GDM1 (cell line): ENCODE results near the gene SLC6A6.
A peak's percentile ranks its signal among the peaks of the same experiment; 100 is the strongest.
"Not testable (repeated sequence)": the region's sequence is repeated elsewhere in the genome, so short reads cannot be mapped to it uniquely, and the experiment has no call there.

Experiments
- DNase-seq: peaks from one replicate; lab custom pipeline; 2025; lab: John Stamatoyannopoulos, UW

Gene SLC6A6

DNA sequence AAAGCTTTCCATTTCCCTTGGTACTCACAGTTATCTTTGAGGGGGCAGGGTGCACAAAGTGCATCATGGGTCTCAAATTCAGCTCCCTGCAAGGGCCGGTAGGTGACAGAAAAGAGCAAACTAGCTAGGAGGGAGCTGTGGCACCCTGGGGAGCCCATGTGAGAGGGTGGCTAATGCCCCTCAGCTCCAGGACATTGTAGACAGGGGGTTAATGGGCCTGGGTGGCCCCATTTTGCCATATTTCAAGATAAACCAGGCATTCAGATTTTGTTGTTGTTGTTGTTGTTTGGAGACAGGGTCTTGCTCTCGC lies 3.7 kb upstream of the SLC6A6 start:
- DNase-seq, result no peak

DNA sequence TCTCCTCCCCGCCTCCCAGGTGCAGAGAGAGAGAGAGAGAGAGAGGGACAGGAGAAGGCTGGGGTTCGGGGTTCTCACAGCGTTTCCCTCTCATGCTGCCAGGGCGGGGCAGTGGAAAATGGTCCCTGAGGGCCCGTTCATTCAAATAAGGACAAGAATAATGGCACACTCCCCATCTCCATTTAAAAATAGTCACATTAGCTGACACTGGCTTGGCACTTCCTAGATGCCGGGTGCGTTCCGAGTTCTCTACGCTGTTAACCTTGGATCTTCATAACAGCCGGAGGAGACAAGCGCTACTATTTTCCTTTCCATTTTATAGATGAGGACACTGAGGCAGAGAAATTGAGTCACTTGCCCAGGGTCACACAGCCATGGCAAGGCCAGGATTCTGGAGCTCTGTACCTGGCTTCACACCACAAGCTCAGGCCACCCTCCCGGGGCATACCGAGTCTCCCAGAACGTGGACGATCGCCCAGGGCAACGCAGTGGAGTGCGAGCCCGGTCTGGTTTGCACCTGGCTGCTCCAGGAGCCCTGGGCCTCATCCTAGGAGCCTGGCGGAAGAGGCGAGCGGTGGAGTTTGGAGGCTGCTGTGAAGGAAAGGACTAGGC lies 608 bp upstream of the SLC6A6 start:
- DNase-seq, result no peak

DNA sequence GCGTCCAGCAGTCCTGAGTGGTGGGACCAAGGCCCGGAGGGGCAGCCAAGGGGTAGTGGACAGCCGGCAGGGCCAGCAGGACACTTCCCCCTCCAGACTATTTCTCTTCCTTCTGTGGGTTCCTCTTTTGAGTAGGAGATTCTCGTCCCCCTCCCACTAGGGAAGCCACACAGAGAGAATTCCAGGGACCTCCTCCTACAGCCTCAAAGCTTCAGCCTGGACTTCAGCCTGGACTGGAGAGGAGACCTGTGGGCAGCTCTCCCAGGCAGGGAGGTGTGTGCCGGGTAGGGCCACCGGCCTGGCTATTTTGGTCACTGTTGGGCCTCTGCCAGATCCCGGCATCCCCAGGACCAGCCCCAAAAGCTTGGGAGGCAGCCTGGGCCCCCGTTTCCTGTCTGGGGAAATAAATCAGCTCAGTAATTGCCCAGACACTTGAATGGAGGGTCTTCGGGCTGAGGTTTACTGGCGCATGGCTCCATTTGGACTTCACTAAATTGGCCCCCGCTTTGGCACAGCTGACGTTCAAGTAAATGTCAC lies 1.3 kb downstream of the SLC6A6 start:
- DNase-seq, result no peak

DNA sequence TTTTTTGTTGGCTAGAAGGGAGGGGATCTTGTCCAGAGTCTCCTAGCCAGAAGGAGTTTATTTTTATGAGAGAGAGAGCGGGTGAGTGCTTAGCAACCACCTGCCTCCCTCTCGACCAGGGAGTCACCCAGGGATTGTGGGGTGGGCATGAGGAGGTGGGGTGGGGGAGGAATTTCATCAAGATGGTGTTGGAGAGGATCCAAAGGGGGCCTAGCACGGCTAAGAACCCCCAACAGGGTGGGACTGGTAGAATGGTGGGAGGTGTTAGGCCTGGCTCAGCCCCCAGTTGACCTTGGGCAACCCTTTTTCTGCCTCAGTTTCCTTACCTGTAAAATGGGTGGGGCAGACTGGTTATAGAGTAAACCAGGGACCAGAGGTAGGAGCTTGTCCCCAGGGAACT lies 1.8 kb downstream of the SLC6A6 start:
- no peak for DNase-seq

DNA sequence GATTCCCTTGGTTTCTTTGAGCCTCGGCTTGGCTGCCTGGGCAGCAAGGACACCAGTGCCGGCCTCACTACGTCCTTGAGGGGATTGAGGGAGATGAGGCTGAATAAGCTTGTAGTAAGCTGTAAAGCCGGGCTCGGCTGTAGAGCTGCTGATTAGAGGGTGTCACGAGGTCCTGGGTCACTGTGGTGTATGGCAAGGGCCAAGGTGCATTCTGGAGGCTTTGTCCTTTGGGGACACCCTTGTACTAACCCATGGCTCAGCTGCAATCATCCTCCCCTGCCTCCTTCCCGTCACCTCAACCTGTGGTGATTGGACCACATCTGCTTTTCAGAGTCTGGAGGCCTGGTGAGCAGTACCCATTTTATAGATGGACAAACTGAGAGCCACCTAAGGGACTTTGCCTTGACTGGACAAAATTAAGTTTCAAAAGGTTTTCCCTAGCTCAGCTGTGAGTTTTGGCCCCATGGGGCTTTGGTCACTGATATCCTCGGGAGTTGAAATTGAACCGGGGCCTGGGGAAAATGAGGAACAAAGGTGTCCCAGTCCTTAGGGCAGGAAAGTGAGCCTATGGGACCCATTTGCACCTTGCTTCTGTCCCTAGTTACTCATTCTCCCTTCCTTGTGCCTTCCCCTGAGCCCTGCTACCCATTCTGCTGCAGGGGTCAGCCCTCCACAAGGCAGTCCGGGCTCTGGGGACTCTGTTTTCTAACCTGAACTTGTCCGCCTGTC lies 2.4 kb downstream of the SLC6A6 start:
- no peak for DNase-seq

DNA sequence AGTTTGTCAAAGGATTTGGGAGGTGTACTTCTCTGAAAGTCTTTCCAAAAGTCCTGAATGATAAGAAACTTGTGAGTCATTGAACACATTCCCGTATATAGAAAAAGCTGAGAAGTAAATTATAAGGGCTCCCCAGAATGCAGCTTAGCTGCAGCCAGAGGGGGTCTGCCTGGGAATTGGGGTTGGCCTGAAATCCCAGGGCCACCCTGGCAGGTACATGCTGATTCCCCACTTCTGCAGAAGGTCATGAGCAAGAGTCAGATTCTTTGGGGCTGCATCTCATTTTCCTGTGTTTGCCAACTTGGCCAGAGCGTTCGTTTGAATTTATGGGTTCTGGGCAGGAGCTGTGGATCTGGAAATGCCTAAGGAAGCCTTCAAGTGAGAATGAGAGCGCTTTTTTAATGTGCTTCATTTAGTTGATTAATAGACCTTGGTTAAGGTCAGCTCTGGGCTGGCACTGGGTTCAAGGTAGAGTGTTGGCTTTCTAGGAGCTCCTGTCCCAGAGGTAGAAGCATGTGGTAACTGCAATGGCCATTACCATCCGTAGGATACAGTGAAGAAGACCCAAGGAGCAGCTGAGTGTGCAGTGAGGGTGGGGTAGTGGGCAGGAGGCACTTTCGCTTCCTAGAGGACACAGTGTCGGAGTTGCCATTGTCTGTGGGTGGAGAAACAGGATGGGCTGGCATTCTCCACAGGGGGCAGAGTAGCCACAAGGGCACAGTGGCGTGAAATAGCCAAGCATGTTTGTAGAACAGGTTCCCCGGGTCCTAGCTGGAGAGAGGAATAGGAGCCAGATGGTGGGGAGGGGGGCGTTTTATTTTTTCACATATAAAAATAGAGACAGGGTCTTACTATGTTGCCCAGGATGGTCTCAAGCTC lies 3.2 kb downstream of the SLC6A6 start:
- no peak for DNase-seq

DNA sequence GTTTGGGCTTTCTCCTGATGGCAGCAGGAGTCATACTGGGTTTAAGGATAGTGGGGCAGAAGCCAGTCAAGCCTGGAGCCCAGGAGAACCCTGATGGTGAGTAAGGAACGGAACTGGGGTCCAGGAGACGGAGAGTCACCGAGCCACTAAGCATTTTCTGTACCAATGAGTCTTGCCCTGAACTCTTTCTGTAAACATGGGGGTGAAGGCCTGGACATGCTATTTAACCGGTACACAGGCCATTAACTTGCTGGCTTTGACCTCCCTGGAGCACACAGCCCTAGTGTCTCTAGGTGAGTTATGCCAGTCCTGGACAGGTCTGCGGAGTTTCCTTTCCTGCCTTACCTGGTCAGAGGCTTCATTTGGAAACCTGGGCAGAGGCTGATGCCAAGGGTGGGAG lies 3.9 kb downstream of the SLC6A6 start:
- DNase-seq, result no peak

DNA sequence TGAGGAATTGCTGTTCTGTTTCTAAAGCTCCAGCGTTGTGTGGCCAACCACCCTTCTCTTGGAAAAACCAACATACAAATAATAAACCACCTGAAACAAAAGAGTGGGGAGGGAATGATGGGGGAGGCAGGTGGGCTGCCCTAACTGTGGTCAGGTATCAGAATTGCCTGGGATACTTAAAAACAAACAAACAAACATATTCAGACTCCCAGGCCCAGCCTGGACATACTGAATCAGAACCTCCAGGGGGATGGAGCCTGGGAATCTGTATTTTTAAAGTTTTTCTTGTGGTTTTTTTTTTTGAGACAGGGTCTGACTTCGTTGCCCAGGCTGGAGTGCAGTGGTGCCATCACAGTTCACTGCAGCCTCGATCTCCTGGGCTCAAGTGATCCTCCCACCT lies 4.4 kb downstream of the SLC6A6 start:
- no peak for DNase-seq

DNA sequence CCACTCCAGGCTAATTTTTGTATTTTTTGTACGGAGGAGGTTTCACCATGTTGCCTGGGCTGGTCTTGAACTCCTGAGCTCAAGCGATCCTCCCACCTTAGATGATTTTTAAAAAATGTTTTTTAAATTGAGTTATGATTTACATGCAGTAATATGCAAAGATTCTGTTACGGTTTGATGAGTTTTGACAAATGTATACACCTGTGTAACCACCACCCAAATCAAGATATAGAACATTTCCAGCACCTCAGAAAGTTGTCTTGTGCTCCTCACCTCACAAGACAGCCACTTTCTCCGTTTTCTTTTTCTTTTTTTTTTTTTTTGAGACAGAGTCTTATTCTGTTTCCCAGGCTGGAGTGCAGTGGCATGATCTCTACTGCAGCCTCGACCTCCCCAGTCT lies 4.8 kb downstream of the SLC6A6 start:
- no peak for DNase-seq

DNA sequence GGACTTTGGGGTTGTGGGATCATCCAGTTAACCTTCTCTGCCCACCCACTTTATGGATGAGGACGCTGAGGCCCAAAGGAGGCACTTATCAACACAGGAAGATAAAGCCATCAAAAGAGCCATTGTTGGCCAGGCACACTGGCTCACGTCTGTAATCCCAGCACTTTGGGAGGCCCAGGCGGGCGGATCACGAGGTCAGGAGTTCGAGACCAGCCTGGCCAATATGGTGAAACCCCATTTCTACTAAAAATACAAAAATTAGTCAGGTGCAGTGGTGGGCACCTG lies 7.3 kb downstream of the SLC6A6 start:
- not testable (repeated sequence) for DNase-seq

DNA sequence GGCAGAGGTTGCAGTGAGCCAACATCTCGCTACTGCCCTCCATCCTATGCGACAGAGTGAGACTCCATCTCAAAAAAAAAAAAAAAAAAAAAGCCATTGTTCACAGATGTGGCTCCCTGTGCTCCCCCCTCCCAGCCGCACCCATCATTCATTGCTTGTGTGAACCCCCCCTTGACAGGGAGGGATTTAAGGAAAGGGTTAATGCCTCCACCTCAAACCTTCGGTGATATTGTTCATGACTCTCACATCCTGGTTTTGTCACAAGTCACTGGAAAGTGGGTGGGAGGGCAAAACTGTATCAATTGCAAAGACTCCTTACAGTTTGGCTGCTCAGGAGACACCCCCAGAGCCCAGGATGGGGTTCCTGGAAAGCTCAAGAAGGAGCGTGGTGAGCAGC lies 7.7 kb downstream of the SLC6A6 start:
- DNase-seq, result no peak

DNA sequence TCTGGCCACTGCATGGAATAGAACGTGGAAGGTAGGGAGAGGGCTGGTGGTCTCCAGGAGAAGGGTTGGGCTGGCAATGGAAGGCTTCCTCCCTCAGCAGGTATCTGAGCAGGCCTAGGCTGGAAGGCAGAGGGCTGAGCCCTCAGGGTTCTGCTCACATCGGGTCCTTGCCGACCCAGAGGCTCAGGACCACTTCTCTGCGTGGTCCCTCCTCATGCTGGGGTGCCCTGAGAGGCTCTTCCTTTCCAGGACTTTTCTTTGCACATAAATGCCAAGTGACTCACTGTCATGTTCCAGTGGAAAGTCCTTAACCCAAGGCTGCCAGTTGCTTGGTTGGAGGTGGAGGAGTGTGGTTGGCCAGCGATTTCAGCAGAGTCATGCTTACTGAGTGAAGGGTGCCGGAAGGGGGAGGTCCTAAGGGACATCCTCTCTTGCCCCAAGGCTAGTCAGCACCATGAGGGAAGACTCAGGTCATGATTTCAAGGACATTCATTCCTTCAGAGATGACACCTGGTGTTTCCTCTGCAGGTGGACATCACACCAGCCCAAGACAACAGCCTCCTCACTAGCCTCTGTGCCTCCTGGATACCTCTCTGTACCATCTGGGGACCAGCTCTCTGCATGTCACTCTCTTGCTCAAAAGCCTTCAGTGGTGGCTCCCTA lies 8.2 kb downstream of the SLC6A6 start:
- DNase-seq, result peak; percentile 68

DNA sequence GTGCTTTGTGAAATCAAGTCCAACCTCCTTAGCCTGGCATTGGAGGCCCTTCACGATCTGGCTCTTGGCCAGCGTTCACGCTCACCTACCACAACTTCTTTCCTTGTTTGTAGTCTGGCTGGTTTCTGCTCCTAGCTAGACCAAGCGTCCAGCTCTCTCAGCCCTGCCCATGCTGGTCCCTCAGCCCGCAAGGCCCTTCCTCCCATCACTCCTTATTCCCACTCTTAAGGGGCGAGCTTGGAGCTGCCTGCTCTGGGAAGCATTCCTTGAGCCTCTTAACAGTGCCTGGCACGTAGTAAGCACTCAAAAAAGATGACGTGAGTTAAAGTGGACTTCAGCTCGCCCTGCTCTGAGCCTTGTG lies 8.7 kb downstream of the SLC6A6 start:
- DNase-seq, result no peak

DNA sequence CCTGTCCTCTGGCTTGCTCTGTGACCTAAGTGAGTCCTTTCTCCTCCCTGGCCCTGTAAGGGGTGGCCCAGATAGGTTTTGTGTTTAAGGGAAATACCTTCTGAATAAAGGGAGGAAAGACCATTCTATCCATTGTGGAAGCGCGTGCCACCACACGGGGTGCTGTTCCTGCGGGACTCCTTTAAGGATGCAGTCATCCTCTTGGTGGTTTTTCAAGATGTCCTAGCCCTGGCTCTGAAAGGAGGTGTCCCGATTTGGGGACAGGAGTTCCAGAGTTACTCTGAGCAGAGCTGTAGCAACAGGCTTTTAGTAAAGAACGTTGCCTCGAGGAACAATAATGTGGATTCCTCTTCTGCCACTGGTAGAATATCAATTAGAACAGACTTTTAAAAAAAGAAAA lies 9.6 kb downstream of the SLC6A6 start:
- no peak for DNase-seq

DNA sequence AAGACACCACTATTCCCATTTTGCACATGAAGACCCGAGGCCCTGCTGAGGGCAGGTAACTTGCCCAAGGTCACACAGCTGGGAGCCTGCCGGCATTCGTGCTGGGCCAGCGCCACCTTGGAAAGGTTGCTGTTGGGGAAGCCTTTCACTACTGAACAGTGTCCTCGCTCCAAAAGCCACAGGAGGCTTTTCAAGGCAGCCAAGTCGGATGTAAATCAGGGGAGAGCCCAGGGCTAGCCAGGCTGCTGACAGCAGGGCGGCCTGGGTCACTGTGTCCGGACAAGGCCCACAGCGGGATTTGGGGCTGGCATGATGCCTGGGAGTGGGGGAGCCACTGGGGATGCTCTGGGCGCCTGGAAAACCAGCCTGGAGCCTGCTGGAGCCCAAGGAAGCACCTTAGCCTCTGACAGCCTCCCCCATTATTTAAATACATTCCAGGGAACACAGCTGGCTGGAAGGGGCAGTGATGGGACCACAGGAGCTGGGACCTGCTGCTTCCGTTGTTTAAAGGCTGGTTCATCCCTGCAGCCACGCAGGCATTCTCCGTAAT lies 10.5 kb downstream of the SLC6A6 start:
- no peak for DNase-seq

DNA sequence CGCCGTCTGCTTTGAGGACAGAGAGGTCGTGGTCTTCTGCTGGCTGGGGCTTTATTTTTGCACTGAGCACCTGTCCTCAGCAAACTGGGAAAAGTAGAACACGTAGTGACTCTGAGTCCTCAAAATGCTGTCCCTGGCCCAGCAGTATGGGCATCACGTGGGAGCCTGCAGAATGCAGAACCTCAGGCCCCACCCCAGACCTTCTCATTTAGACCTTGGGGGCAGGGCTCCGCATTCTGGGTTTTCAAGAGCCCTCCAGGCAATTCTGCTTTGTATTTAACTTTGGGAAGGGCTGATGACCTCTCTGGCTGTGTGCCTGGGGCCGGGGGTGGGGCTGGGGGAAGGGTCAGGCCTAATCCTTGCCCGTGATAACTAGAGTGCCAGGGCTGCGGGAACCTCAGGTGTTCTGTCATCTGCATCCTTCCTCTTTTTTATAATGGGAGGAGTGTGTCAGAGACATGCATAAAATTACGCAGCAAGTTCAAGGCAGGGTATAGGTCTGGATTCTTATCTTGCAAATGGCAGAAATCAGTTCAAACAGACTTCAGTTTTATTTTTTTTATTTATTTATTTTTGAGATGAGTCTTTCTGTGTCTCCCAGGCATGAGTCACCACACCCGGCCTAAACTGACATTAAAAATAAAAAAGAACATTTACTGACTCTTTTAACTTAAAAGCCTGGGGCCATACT lies 11.1 kb downstream of the SLC6A6 start:
- DNase-seq, result no peak

DNA sequence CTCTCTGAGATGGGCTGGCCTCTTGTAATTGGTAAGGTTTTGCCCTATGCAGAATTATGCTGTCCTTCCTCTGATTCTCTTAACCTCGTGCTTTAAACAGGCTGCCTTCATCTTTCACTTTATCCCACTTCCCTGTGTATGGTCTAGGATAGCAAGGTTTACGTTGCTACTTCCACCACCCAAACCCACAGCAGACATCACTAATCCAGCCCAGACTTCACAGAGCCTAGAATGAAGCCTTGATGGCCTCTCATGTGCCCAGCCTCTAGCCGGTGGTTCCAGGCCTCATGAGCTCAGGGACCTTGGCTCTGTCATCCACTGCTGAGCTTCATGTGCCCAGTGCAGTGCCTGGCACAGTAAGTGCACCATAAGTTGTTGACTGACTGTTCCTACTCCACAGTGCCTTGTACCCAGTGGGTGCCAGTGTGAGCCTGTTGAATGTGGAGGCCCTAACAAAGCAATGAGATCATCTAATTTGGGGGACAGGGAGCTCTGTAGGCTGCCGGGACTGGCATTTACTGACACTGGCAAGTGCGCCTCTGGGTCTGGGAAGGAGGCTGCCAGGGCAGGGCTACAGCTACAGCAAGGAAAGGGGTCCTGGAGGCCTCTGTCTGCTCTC lies 12.5 kb downstream of the SLC6A6 start:
- DNase-seq, result no peak

DNA sequence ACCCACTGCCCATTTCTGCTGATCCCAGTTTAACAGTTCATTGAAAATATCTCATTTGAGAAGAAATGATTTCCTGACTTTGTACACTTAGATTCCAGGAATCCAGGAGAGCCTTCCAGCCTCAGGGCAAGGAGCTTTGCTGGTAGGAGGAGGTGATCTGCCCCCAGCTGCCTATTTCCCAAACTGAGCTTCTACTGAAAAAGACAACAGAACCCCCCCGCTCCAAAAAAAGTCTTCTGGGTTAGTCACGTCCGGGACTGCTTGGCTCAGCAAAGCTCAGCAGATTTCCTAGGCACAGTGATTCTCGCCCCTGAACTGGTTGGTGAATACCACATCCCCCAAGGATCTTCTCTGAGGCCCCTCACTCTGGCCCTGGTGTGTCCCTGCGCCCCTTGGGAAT lies 13.1 kb downstream of the SLC6A6 start:
- no peak for DNase-seq

DNA sequence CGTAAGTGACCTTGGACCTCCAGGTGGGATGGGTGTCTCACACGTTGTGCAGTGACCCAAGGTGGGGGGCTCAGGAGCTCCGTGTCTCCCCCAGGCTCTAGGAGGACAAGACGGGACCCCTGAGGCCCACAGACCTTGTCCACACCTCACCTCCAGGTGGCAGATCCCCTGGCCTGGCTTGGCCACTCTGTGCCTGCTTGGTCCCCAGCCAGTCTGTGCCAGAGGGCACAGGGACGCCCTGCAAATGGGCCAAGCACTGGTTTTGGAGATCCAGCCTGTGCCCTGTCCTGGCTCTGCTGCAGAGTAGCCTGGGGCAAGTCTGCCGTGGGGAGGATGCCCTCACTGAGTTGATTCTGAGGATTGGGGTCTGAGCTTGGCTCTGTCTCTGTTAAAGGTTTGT lies 14.0 kb downstream of the SLC6A6 start:
- DNase-seq, result no peak

DNA sequence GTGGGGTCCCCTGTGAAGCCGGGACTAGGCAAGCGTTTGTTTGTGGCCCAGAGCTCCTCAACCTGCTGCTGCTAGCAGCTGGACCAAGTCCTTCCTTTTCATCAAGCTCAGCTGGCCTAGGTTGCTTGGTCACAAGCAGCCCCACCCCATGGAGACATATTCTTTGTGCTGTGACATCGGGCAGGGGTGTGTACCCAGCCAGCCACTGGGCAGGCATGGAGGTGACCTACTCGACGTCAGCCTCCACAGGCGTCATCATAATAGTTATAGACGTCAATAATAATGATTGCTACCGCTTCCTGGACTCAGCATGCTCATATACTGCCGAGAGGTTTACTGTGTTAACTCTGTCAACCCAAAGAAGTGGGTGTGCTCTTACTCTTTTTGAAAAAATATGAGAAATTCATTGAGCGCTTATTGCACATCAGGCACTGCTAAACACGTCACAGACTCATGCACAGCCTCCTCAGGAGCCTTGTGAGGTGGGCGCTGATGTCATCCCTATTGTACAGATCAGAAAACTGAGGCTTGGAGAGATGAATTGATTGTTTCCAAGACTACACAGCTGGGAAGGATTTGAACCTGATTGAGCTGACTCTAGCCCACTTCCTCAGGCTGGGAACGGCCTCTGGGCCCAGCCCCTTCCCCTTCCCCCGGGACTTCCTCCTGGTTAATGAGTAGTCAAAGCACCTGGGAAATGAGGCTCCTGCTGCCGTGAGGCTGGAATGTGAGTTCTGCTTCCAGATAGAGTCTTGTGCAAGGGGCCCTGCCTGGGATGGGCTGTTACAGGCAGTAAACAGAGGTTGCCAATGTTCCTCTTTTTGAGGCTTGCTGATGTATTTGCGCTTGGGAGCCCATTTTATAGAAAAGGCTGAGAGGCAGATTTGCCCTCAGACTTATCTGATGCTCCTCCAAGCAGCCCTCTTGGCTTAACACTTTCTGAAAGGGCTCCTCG lies 16.2 kb downstream of the SLC6A6 start:
- peak; percentile 43 for DNase-seq
